NOMO-1 treated with DMSO at 0.1 percent for 48 hours (cell line): ENCODE data around the gene MAST4.
A peak's percentile ranks its signal among the peaks of the same experiment; 100 is the strongest.
"Not testable (repeated sequence)": the region's sequence is repeated elsewhere in the genome, so short reads cannot be mapped to it uniquely, and the experiment has no call there.

ENCODE experiments used
- DNase-seq: peaks from one replicate; lab custom pipeline; 2025; ENCODE audit not compliant: unreplicated experiment; lab: John Stamatoyannopoulos, UW

The MAST4 gene

GRCh38 chr5:67168069-67168468 is 571.9 kb downstream of the MAST4 start:
- no peak for DNase-seq

DNA sequence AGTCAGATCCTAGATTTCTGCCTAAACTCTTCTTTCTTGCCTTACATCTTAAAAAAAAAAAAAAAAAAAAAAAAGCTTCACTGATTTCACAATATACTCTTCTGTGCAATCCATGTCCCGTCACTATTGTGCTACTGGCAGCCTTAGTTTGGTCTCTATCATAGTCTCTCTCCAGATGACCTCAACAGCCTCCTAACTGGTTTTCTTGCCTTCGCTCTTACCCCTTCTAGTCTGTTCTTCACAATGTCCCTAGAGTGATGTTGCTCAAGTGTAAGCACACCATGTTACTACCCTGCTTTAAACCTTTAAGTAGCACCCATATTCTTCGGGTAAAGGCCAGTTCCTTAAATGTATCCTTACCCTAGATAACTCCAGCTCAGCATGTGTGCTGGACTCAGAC is 574.6 kb downstream of the MAST4 start:
- peak; percentile 28 for DNase-seq

DNA sequence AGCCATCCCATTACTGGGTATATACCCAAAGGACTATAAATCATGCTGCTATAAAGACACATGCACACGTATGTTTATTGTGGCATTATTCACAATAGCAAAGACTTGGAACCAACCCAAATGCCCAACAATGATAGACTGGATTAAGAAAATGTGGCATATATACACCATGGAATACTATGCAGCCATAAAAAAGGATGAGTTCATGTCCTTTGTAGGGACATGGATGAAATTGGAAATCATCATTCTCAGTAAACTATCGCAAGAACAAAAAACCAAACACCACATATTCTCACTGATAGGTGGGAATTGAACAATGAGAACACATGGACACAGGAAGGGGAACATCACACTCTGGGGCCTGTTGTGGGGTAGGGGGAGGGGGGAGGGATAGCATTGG is 577.2 kb downstream of the MAST4 start:
- DNase-seq: not testable (repeated sequence)

- no peak for DNase-seq
Measured at GRCh38 chr5:67173959-67174358, 577.8 kb downstream of the MAST4 start.

- peak; percentile 73 for DNase-seq
Measured at GRCh38 chr5:67176936-67177335, 580.7 kb downstream of the MAST4 start.

DNA sequence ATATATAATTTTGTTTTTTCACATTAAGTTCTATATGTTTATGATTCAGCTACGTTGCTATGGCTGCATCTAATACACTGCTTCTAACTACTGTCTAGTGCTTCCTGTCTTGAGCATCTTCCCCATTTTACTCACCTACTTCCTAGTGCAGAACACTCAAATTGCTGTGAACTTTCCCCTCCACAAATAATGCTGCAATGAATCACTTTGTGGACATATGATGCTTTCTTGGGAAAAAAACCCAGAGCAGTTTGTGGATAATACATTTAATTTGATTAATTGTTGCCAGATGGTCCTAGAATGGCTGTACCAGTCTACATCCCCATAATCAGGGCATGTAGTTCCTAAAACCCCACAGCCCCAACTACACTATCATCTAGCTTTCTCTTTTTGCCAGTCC is 581.9 kb downstream of the MAST4 start:
- peak; percentile 46 for DNase-seq

- no peak for DNase-seq
Measured at GRCh38 chr5:67178966-67179365, 582.8 kb downstream of the MAST4 start.

DNA sequence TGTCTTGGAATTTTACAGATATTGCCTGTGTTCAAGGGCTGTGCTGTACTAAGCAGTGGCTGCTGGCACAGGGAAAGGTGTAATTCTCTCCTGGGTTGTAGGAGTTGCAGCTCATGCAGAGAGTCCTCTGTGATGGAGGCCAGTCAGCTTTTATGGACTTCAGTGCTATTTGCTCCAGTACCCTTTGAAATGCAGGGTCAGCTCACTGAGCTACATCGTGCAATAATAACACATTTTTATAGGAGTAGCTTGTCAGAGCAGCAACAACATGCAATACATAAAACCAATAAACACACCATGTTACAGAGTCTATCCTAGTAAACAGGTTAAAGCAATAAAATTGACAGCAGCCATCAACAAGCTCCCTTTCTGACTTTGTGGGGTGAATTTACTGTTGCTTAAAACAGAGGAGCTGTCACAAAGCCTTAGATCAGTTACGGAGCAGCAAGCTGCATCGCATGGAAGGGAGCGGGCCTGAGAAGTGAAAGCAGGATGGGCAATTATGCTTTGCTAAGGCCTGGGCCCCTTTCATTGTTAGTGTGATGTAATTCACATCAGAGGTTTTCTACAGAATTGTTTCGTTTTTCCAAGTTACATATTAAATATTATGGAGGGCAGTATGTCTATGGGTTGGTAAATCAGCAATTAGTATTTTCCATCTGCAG is 583.6 kb downstream of the MAST4 start:
- no peak for DNase-seq

GRCh38 chr5:67181648-67182221 is 585.5 kb downstream of the MAST4 start:
- peak; percentile 82 for DNase-seq

DNA sequence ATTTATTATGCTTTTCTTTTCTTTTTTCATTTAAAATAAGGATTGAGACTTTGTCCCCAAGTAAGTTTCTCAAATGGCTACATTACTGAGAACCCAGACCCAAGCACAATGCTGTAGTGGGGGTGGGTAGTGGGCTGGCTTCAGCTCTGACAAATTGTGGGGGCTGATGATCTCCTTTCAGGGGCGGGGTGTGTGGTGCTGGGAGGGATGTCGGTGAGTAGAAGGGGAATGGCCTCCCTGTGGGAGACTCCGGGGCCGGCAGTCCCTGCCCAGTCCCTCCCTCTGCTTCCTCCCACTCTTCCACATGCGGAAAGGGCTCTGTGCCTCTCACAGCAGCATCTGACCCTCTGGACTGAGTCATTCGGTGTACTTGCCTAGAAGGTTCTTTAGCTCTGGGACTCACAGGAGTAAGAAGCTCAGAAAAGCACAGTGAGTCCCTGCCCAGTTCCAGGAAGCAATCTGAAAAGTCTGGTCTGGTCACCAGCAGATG is 586.2 kb downstream of the MAST4 start:
- DNase-seq: no peak

DNA sequence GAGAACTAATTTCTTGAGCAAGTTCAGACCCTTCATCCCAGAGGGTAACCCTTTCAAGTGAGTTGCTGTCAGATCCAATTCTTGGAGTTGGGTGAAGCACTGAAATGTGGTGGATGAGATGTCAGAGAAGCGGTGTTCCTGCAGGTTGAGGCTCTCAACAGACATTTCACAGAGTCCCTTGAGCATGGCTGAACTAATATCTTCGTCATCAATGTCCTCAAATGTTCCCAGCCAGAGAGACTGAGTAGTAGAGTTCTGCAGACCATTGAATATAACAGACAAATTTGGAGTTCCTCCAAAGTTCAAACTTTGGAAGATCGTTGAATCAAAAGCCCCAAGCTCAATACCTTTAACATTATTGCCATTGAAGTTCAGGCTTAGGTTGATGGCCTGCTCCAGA is 587.7 kb downstream of the MAST4 start:
- DNase-seq: no peak

DNA sequence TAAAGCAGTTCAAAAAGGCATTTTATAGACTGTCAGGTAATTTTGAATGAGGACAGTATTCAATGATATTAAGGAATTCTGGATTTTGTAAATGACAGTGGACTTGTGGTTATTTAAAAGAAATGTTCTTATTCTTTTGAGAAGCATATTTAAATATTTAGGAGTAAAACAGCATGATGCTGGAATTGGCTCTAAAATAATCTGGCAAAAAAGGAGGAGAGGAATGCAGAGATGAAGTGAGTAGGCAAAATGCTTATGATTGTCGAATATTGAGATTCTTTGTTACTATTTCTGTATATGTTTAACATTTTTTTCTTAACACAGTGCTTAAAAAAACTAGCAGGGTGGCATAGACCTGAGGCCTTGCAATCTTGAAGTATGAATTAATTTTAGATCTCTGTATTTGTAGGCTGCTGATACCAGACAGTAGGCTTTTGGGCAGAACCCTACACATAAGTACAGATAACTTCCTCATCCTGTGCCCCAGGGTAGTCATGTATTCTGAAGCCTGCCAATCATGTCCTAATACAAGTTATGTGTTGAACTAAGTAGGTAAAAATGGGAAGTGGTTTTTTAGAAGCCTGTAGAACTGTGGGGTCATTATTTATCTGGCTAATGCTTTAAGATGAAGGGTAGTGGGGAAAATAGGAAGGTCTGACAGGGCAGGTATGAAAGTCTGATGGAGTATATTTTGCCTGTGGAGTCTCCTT is 591.0 kb downstream of the MAST4 start:
- DNase-seq: peak; percentile 90

DNA sequence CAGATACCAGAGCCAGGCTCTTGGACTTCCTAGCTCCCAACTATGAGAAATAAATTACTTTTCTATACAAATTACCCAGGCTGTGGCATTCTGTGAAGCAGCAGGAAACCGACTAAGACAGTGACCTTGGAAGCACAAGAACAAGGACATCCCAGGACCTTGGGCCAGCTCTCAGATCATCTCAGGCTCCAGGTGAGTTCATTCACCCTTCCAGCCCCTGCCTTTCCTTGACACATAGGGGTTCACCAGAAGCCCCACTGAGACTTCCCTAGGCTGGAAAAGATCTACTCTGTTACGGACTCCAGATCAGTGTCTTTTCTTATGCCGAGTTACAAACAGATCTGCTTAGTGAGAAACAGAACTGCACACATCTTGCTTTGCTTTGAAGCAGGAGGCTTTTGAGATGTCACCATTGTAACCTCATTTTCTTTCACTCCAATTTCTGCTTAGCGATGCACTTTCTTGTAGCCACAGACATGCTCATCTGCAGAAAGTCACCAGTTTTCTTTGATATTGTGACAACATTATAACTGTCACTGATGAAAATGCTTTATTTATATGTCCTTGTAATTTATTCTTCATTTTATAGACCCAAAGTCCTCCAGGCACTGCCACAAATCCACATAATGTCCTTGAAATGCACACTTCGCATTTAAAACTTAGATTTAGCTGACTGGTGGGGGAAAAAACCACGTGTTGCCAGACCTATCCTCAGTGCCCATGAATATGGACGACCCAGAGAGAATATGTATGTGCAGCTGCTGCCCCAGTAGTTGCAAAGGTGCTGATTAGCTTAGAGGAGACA is 592.3 kb downstream of the MAST4 start:
- no peak for DNase-seq

DNA sequence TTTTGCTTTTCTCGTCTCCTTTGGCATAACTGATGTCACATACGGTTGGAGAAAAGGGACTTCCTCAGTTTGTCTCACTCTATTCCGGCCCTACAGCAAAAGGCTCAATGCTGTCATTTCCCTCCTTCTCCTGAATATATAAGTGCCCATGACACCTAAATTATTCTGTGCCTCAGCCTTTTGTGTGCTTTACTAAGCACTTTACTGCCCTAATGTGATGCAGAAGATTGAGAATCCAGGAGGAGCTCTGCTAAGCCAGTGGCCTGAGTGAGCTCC is 592.8 kb downstream of the MAST4 start:
- no peak for DNase-seq

- no peak for DNase-seq
Measured at GRCh38 chr5:67189931-67190330, 593.7 kb downstream of the MAST4 start.

- no peak for DNase-seq
Measured at GRCh38 chr5:67190410-67190809, 594.2 kb downstream of the MAST4 start.

- no peak for DNase-seq
Measured at GRCh38 chr5:67190861-67191260, 594.7 kb downstream of the MAST4 start.

- peak; percentile 96 for DNase-seq
Measured at GRCh38 chr5:67192719-67193438, 596.7 kb downstream of the MAST4 start.

GRCh38 chr5:67193439-67193807 is 597.2 kb downstream of the MAST4 start:
- no peak for DNase-seq

DNA sequence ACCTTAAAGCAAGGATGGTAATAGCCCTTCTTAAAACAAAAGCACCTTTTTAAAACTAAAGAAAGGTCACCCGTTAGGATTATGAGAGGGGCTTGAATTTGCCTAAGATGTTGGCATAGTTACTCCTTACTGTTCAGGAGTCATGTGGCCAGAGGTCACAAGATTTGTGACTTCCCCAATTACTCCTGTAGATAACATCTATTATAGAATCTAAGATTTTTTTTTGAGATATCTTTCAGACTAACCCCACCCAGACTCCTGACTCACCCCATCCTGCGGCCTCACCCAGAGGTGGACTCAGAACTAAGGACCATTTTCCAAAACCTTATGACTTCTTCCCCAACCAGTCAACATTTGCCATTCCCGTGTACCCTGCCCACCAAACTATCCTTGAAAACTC is 598.0 kb downstream of the MAST4 start:
- peak; percentile 30 for DNase-seq
